Measurements from ENCODE around the gene CHCHD6. TPM values are rescaled to one million over a fixed set of nuclear protein-coding genes. Genes with fewer than 3 reads are reported as not detected.

CHCHD6 gene
- total RNA-seq, 1 experiment from 2014 or later, result 45.9 TPM

- Mint-ChIP-seq H3K27me3 (ENCODE audit: unreplicated experiment) (no peaks in the 10 kb centered on the region), H3K27ac (ENCODE audit: unreplicated experiment) (no peak overlapping the region), H3K4me1 (ENCODE audit: low read depth, unreplicated experiment) (no peaks in the 10 kb centered on the region), H3K9me3 (ENCODE audit: low read depth, unreplicated experiment) (no peaks in the 10 kb centered on the region), H3K4me3 (ENCODE audit: low read depth, unreplicated experiment) (no peak overlapping the region), H3K36me3 (ENCODE audit: insufficient read depth, unreplicated experiment) (no peaks in the 10 kb centered on the region)
- intact Hi-C loops (cut with micrococcal nuclease; ENCODE audit: unreplicated experiment), result no loop called here
- BruUV-seq (replicated peaks), result no TSS peak
- DNase-seq, result no peak
- no peak for TF ChIP-seq CTCF (IDR thresholded peaks at IDR 0.05; ENCODE audit: unreplicated experiment)
- CTCF ChIA-PET, result interaction anchor here (0.6 kb wide), 1 partner anchor 79 kb away, joined by 3 read pairs; no protein-coding TSS in a partner anchor
Observed at GRCh38 chr3:126816298-126816697, 112.3 kb downstream of the CHCHD6 start.

GRCh38 chr3:126816986-126817777 is 113.1 kb downstream of the CHCHD6 start:
- no peaks in the 10 kb centered on the region for H3K36me3 Mint-ChIP-seq (ENCODE audit: insufficient read depth, unreplicated experiment)
- no peak for TF ChIP-seq CTCF (IDR thresholded peaks at IDR 0.05; ENCODE audit: unreplicated experiment)
- intact Hi-C loops (cut with micrococcal nuclease; ENCODE audit: unreplicated experiment), result no loop called here
- no peaks in the 10 kb centered on the region for H3K9me3 Mint-ChIP-seq (ENCODE audit: low read depth, unreplicated experiment)
- DNase-seq, result no peak
- no TSS peak for BruUV-seq (replicated peaks)
- no peak overlapping the region for H3K4me3 Mint-ChIP-seq (ENCODE audit: low read depth, unreplicated experiment)
- no peak overlapping the region for H3K27ac Mint-ChIP-seq (ENCODE audit: unreplicated experiment)
- CTCF ChIA-PET, result no interaction called here
- no peaks in the 10 kb centered on the region for H3K4me1 Mint-ChIP-seq (ENCODE audit: low read depth, unreplicated experiment)
- H3K27me3 Mint-ChIP-seq (ENCODE audit: unreplicated experiment), result no peaks in the 10 kb centered on the region

GRCh38 chr3:126817781-126818180 is 113.7 kb downstream of the CHCHD6 start:
- no peak for TF ChIP-seq CTCF (IDR thresholded peaks at IDR 0.05; ENCODE audit: unreplicated experiment)
- BruUV-seq (replicated peaks), result no TSS peak
- H3K4me3 Mint-ChIP-seq (ENCODE audit: low read depth, unreplicated experiment), result no peak overlapping the region
- no peak for DNase-seq
- intact Hi-C loops (cut with micrococcal nuclease; ENCODE audit: unreplicated experiment), result no loop called here
- no peaks in the 10 kb centered on the region for H3K27me3 Mint-ChIP-seq (ENCODE audit: unreplicated experiment)
- no peaks in the 10 kb centered on the region for H3K9me3 Mint-ChIP-seq (ENCODE audit: low read depth, unreplicated experiment)
- no peaks in the 10 kb centered on the region for H3K4me1 Mint-ChIP-seq (ENCODE audit: low read depth, unreplicated experiment)
- CTCF ChIA-PET, result no interaction called here
- no peak overlapping the region for H3K27ac Mint-ChIP-seq (ENCODE audit: unreplicated experiment)
- no peaks in the 10 kb centered on the region for H3K36me3 Mint-ChIP-seq (ENCODE audit: insufficient read depth, unreplicated experiment)

- Mint-ChIP-seq H3K4me3 (ENCODE audit: low read depth, unreplicated experiment) (no peak overlapping the region), H3K9me3 (ENCODE audit: low read depth, unreplicated experiment) (no peaks in the 10 kb centered on the region), H3K4me1 (ENCODE audit: low read depth, unreplicated experiment) (no peaks in the 10 kb centered on the region), H3K36me3 (ENCODE audit: insufficient read depth, unreplicated experiment) (no peaks in the 10 kb centered on the region), H3K27ac (ENCODE audit: unreplicated experiment) (no peak overlapping the region), H3K27me3 (ENCODE audit: unreplicated experiment) (no peaks in the 10 kb centered on the region)
- no peak for DNase-seq
- CTCF ChIA-PET, result no interaction called here
- no peak for TF ChIP-seq CTCF (IDR thresholded peaks at IDR 0.05; ENCODE audit: unreplicated experiment)
- intact Hi-C loops (cut with micrococcal nuclease; ENCODE audit: unreplicated experiment), result no loop called here
- no TSS peak for BruUV-seq (replicated peaks)
Observed at GRCh38 chr3:126818400-126819095, 114.5 kb downstream of the CHCHD6 start.
